DMS114 treated with DMSO at 0.1 percent for 48 hours (cell line): ENCODE data around the gene TNNT2.

Experiments used
- DNase-seq: peaks from one replicate; lab custom pipeline; 2025; ENCODE audit not compliant: unreplicated experiment; lab: John Stamatoyannopoulos, UW

The TNNT2 gene

DNA sequence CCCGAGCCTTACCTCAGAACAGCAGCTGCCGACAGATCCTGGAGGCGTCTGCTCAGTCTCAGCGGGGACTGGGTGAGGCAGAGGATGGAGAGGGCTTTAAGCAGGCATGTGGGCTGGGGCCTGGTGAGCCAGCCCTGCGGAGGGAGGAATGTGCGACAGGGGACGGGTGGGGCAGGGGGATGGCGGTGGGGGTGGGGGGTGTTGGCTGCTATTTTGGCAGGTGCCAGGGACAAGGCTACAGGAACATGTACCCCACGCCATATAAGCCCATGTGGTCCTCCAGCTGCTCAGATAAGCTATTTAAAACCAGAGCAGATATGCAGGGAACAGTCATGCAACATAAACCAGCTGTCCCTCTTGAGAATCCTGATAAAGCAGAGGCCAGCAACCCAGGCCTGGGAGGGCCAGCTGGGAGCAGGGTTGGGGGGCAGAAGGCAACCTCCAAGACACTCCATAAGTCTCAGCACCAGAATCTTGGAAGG is at the start of gene TNNT2:
TNNT2 (minus strand) TSS at position 70 of the 482 bp plus-strand sequence. CDS start 4,426 bp downstream, outside the sequence.
- DNase-seq = no peak

DNA sequence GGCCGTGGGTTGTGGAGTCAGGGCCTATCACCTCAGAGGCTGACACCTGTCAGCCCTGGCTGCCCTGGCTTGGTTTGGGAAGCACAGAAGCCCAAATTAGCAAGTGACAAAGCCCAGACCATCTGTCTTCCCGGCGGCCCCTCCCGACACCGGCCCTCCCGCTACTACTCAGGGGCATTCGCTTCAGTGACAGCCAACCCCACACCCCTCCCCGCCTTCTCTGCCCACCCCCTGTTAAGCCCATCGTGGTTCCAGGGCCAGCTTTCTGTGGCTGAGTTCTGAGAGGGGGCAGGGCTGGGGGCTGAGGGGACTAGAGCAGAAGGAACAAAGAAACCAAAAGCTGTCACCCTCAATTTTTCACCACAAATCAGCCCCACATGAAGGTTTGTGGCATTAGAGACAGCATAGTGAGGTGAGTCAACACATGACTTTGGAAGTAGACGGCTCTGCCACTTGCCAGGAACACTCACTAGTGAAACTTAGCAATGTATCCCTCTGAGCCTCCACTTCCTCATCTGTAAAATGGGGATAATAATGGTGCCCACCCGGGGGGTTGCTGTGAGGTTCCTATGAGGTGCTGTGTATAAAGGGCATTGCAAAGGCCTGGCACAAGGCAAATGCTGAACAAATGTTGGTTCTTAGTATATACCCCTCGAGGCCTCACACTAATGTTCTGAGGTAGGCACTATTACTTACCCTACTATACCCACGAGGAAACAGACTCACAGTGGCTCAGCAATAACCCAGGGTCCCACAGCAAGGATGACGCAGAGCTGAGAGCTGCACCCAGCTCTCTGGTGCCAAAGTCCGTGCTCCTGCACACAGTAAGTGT is 49.2 kb upstream of the TNNT2 start:
- DNase-seq = no peak

GRCh38 chr1:201424146-201424545 is 46.7 kb upstream of the TNNT2 start:
- no peak for DNase-seq

- DNase-seq = no peak
Measured at GRCh38 chr1:201423655-201424054, 46.2 kb upstream of the TNNT2 start.

DNA sequence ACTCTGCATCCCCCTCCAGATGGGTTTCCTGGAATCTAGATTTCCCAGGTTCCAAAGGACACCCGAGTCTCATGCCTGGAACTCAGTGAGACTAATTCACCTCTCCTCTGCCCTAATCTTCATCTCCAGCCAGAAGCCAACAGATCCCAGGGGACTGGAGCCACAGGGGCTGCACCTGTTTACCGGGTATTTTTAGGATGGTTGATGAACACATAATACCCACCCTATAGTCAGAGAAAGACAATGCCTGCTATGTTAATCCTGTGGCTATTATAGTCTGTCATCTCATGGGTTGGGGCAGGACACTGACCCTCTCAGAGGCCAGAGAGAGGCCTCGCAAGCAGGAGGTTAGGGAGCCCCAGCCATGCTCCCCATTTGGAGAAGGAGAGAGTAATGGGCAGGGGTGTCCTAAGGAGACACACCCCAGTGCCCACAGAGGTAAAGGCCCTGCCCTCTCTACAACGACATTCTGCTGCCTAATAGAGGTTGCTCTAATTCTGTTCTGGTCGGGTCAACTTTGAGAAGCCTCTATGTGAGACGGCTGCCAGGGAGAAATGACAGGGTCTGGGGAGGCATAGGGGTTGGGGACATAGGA is 45.1 kb upstream of the TNNT2 start:
- no peak for DNase-seq

GRCh38 chr1:201422026-201422425 is 44.5 kb upstream of the TNNT2 start:
- DNase-seq = no peak

- no peak for DNase-seq
Measured at GRCh38 chr1:201421041-201421440, 43.6 kb upstream of the TNNT2 start.

GRCh38 chr1:201420608-201421002 is 43.1 kb upstream of the TNNT2 start:
- no peak for DNase-seq

DNA sequence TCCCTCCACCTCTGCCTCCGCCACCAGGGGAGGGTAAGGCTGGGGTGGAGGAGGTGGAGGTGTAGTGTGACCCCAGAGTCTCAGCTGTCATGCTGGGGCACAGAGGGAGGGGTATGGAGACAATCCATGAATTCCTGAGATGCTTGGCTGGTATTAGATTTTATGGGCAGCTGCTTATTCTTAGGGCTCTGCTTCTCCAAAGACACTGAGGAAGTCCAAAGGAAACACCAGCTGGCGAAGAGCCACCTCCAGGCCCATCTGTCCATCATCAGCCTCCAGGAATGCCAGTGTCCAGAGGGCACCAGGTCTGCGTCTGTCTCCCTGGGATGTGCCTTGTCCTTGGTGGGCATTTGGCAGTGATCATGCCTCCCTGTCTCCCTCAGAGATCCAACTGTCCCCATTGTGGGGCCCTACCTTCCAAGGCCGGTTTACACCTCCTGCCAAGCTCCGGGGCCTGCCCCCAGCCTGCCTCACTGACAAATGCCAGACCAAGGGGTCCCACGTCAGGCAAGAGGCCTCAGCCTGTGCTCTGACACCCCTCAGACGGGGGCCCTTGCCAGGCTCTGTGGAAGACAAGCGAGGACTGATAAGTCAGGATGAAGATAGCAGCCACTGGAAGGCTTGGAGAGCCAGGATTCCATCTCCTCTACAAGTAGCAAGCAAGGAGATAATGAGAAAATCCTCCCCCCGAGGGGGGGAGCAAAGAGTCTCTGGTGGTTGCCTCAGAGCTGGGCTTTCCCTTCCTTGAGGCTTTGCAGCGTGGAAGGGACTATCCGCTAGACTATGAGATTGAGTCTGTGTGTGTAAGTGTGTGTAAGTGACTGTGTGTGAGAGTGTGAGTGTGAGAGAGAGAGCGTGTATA is 42.5 kb upstream of the TNNT2 start:
- DNase-seq = no peak

GRCh38 chr1:201419256-201419655 is 41.8 kb upstream of the TNNT2 start:
- DNase-seq = no peak

DNA sequence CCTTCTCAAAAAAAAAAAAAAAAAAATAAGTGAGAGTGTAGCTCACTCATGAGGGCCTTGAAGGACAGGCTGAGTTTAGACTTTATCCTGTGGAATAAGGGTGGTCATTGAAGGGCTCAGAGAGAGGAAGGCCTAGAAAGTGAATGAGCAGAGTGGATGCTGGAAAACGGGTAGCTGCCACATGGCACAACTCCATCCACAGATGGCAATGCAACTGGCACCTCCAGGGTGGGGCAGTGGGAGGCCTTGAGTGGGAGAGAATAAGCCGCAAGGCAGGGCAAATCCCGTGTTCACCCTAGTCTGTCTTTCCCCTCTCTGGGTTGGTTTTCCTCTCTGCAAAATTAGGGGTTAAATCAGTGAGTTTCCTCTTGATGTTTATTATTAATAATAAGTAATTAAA is 41.0 kb upstream of the TNNT2 start:
- no peak for DNase-seq

DNA sequence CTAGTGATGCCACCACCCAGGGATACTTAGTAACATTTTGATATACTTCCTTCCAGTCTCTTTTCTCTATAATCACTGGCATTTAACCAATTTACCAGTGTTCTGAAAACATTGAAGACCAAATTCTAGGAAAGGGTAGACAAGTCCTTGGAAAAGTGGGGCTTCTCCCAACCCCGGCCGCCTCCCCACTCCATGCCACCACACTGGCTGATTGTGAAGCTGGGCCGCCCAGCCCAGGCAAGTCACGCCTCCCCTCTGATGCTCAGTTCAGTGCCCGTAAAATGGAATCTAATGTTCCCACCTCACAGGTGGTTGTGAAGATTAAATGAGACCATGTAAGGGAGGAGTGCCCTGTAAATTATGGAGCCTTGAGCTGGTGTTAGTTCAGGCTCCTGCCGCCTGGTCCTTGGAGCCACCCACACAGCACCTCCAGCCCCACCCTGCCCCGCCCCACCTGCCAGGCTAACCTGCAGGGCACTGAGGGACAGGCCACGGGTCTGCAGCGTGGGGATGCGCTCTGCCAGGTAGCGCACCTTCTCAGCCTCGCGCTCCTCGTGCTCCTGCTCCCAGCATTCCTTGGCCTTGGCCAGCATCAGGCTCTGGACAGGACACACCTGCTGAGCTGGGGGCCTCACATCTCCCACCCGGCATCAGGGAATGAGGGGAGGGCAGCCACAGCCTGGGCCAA is 36.7 kb upstream of the TNNT2 start:
- DNase-seq = no peak

GRCh38 chr1:201411292-201411691 is 33.8 kb upstream of the TNNT2 start:
- DNase-seq = no peak

- no peak for DNase-seq
Measured at GRCh38 chr1:201409440-201409839, 32.0 kb upstream of the TNNT2 start.

- DNase-seq = no peak
Measured at GRCh38 chr1:201408834-201409200, 31.3 kb upstream of the TNNT2 start.

DNA sequence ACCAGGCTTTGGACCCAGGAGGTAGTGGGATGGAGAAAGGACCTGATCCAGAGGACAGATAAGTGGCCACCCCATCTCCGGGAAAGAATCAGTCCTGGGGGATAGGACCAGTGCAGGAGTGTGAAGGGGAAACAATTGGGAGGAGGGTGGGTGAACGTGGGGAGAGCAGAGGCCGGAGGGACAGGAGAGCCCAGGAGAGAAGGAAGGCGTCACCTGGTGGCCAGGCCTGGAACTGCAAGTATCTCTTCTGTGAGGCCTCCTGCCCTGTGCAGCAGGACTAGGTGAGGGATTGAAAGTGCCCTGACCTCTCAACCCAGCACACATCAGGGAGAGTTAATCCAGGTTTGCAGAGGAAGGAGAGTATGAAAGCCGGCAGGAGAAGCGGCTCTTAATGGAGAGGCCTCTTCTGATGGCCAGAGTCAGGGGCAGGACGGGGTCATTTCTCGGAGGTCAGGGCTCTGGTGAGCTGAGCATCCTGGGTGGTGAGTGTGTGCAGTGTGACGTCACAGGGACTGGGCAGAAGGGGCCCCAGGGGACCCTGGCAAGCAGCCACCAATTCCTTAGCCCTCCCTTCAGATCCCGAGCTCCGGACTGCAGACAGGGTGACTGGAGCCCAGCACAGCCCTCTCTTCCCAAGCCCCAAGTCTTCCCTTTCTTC is 30.8 kb upstream of the TNNT2 start:
- peak; percentile 41 for DNase-seq

- no peak for DNase-seq
Measured at GRCh38 chr1:201406831-201407406, 29.4 kb upstream of the TNNT2 start.

DNA sequence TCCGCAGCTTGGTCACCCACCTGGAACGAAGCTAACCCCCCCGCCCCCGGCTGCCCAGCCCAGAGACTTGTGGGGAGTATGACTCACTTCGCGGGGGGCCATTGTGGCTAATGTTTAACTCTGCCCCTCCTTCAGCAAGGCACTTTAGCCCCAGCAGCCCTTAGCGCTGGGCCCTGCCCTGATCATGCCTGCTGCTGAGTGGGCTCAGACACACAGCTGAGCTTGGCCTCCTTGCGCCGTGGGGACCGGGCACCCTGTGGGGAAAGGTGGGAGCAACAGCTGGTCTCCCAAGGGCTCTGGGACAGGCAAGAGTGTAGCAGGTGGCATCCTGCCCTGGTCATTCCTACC is 28.0 kb upstream of the TNNT2 start:
- no peak for DNase-seq

DNA sequence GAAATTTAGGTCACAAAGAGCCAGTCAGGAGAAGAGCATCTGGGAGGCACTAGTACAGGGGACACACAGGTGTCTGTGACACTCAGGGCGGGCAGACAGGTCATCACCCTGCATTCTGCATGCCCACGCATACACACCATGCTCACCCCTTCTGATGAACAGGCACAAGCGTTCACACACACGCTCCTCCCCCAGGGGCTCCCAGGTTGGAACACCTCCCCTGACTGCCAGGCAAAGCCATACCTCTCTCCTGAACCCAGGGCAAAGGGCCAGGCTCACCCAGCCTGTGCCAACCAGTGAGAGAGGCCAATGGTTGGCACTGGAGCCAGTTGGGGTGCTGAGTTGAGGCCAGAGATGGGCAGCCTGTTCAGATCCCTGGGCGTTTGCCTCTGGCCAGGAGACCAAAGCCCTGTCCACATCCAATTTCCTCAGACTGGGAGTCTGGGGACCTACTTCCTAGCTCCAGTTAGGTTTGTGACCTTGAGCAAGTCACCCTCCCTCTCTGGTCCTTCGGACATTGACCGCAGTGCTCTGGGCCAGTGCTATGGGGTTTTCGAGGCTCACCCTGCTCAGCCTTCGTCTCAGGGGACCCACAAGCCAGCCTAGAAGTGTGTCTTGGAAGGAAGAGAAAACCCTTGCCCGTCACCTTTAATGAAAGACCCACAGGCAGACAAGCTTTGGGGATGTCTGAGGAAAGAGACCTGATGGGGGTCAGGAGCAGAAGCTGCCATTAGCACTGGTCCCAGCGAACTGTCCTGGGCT is 27.4 kb upstream of the TNNT2 start:
- no peak for DNase-seq

- DNase-seq = no peak
Measured at GRCh38 chr1:201404055-201404454, 26.6 kb upstream of the TNNT2 start.
